GM10266 (cell line): ENCODE data around the gene SLC40A1.

Experiments used
- DNase-seq: peaks from one replicate; pipeline ENCODE4 v3.0.0; 2012; ENCODE audit errors: extremely low spot score
- TF ChIP-seq, protein P1 (sequence below): IDR thresholded peaks from 2 replicates; pipeline ENCODE4 v1.5.1; 2012; ENCODE audit warnings: mild to moderate bottlenecking, low read depth; ENCODE audit not compliant: control insufficient read depth, insufficient read depth; ENCODE audit errors: missing control alignments

Gene SLC40A1

DNA sequence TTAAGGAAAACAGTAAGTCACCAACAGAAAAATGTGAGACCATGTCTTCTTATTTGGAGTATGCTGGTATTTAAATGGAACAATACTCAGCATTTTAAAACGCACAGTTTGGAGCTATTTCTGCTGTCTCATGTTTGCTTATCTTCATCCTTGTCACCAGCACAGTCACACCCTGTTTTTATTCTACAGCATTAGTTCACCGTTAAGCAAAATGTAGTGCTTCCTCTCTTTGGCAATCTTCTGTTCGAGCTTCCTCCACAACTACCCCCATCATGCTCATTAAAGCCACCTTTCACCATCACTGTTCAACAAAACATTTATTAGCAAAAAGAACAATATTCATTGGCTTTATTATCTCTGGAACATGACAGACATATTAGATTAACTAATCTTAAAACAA, 64.0 kb downstream of the SLC40A1 start:
- DNase-seq: no peak
- TF ChIP-seq, protein P1, sequence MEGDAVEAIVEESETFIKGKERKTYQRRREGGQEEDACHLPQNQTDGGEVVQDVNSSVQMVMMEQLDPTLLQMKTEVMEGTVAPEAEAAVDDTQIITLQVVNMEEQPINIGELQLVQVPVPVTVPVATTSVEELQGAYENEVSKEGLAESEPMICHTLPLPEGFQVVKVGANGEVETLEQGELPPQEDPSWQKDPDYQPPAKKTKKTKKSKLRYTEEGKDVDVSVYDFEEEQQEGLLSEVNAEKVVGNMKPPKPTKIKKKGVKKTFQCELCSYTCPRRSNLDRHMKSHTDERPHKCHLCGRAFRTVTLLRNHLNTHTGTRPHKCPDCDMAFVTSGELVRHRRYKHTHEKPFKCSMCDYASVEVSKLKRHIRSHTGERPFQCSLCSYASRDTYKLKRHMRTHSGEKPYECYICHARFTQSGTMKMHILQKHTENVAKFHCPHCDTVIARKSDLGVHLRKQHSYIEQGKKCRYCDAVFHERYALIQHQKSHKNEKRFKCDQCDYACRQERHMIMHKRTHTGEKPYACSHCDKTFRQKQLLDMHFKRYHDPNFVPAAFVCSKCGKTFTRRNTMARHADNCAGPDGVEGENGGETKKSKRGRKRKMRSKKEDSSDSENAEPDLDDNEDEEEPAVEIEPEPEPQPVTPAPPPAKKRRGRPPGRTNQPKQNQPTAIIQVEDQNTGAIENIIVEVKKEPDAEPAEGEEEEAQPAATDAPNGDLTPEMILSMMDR: no peak

DNA sequence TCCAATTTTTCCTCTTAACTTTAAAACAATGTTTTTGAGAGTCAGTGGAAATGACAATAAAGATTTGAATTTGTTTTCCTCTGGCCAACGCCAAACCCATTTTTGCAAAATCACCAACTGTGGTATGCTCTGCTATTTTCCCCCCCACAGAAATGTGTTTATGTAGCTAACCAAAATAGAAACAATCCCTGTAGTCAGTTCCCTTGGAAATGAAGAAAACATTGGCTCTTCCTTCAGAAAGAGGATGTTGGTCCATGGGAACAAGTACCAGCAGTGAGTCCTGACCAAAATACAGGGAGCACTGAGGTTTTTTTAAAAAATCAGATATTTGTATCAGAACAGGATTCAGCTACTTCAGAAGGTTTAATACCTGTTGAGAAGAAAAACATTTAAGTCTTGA, 65.3 kb downstream of the SLC40A1 start:
- TF ChIP-seq, protein P1: no peak
- no peak for DNase-seq

DNA sequence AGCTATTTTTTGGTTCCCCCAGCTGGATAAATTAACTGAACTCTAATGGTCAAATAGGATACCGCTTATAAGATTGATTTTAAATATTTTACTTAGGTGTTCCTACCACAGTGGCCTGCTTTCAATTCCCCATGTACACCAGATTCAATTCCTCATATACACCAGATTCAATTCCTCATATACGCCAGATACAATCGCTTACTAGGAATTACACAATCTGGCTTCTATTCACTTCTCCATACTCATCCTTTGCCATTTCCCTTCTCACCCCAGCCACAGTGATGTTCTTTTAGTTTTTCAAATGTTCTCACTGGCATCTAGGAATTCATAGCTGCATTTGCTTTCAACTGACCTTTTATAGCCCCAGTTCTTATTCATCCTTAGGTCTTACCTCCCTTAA, 66.5 kb downstream of the SLC40A1 start:
- TF ChIP-seq, protein P1: no peak
- DNase-seq: no peak

GRCh38 chr2:189512879-189513278, 67.7 kb downstream of the SLC40A1 start:
- TF ChIP-seq, protein P1: no peak
- DNase-seq: no peak

- TF ChIP-seq, protein P1: no peak
- no peak for DNase-seq
These were observed 68.6 kb downstream of the SLC40A1 start for GRCh38 chr2:189511960-189512319.

- TF ChIP-seq, protein P1: no peak
- no peak for DNase-seq
These were observed 69.2 kb downstream of the SLC40A1 start for GRCh38 chr2:189511210-189511959.
